ENCODE data around the gene PPP1R2. TPM values are rescaled to one million over a fixed set of nuclear protein-coding genes. Genes with fewer than 3 reads are reported as not detected.

PPP1R2 gene
- polyA plus RNA-seq, 1 donor: 54.7 TPM

DNA sequence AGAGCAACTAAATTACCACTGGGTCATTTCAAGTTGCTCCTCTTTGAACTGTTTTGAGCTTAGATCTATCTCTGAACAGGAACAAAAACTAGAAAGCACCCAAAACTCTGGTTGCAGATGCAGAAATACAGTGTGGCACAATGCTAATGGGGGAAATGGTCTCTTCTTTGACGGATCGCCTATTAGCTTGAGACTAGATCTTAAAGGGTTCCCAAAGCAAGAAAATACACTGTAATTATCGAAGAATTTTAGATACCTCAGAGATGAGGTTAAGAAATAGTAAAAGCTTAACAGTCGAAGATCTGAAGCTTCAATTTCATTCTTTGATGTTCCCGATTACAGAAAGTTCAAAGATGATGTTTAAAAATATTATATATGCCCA lies 818 bp downstream of the PPP1R2 start:
- H3K27ac ChIP-seq (ENCODE audit: low read length): peak overlapping the region; percentile 94
- DNase-seq: peak in 1 of 2 donors; percentile 43
- no peaks in the 10 kb centered on the region for H3K27me3 ChIP-seq (ENCODE audit: control insufficient read depth, insufficient read depth, low read length)
- H3K4me1 ChIP-seq (ENCODE audit: control insufficient read depth, insufficient read depth, low read length): peaks cover 31% of the 10 kb centered on the region
- H3K4me3 ChIP-seq (ENCODE audit: low read length): peak overlapping the region; percentile 94
- WGBS (ENCODE audit: insufficient coverage, low lambda C conversion rate): 0% methylated on average over 2 of the region's 5 CpGs
- no peaks in the 10 kb centered on the region for H3K36me3 ChIP-seq (ENCODE audit: control insufficient read depth, insufficient read depth, low read length)
- no peaks in the 10 kb centered on the region for H3K9me3 ChIP-seq (ENCODE audit: control insufficient read depth, low read depth, low read length)

DNA sequence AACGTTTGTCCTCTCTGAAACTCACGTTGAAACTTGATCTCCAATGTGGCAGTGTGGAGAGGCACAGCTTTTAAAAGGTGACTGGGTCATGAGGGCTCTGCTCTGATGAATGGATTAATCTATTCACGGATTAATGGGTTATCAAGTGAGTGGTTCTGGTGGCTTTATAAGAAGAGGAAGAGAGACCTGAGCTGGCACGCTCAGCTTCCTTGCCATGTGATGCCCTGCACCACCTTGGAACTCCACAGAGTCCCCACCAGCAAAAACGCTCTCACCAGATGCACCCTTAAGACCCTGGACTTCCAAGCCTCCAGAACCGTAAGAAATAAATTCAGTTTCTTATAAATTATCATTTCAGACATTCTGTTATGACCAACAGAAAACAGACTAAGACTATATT lies 2.6 kb downstream of the PPP1R2 start:
- no peak for DNase-seq
- peaks cover 15% of the 10 kb centered on the region for H3K4me1 ChIP-seq (ENCODE audit: control insufficient read depth, insufficient read depth, low read length)
- no peak overlapping the region for H3K4me3 ChIP-seq (ENCODE audit: low read length)
- no peak overlapping the region for H3K27ac ChIP-seq (ENCODE audit: low read length)
- WGBS (ENCODE audit: insufficient coverage, low lambda C conversion rate): no CpG with 5 or more reads among the region's 6 CpGs
- no peaks in the 10 kb centered on the region for H3K9me3 ChIP-seq (ENCODE audit: control insufficient read depth, low read depth, low read length)
- no peaks in the 10 kb centered on the region for H3K36me3 ChIP-seq (ENCODE audit: control insufficient read depth, insufficient read depth, low read length)
- no peaks in the 10 kb centered on the region for H3K27me3 ChIP-seq (ENCODE audit: control insufficient read depth, insufficient read depth, low read length)

DNA sequence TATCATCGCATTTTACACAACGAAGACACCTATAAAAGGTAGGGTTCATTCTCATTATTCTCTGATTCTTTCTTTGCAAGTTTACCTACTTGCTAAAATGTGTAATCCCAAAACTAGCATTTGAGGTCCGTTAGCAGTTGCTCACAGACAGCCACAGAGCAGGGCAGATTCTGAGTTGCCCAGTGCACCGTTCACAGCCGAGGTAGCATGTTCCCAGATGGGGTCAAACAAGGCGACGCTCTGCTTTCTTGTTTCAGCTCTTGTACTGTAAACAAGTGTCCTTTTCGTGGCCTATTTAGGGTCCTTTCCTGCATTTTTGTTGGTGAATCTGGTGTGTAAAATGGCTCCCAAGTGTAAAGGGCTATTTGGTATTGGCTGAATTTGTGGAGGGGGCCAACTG lies 3.1 kb downstream of the PPP1R2 start:
- Histone ChIP-seq H3K27ac (ENCODE audit: low read length) (no peak overlapping the region), H3K4me1 (ENCODE audit: control insufficient read depth, insufficient read depth, low read length) (peaks cover 15% of the 10 kb centered on the region)

DNA sequence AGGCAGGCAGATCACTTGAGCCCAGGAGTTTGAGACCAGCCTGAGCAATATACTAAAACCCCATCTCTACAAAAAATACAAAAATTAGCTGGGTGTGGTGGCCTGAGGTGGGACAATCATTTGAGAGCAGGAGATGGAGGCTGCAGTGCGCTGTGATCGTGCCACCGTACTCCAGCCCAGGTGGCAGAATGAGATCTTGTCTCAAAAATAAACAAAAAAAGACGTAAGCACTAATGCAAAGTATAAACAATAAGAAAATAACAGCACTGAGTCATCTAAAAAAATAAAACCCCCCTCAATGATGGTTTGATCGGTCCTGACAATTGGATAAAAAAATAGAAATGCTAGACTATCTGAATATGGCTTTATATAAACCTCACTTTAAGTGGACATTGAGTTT lies 3.6 kb downstream of the PPP1R2 start:
- WGBS (ENCODE audit: insufficient coverage, low lambda C conversion rate): 100% methylated on average over 1 of the region's 5 CpGs

More for the DNA sequence above, 3.1 kb downstream of the PPP1R2 start:
- no peak for DNase-seq
- Histone ChIP-seq H3K36me3 (ENCODE audit: control insufficient read depth, insufficient read depth, low read length) (no peaks in the 10 kb centered on the region), H3K9me3 (ENCODE audit: control insufficient read depth, low read depth, low read length) (no peaks in the 10 kb centered on the region), H3K4me3 (ENCODE audit: low read length) (no peak overlapping the region), H3K27me3 (ENCODE audit: control insufficient read depth, insufficient read depth, low read length) (no peaks in the 10 kb centered on the region)
- WGBS (ENCODE audit: insufficient coverage, low lambda C conversion rate): 67% methylated on average over 1 of the region's 8 CpGs

DNA sequence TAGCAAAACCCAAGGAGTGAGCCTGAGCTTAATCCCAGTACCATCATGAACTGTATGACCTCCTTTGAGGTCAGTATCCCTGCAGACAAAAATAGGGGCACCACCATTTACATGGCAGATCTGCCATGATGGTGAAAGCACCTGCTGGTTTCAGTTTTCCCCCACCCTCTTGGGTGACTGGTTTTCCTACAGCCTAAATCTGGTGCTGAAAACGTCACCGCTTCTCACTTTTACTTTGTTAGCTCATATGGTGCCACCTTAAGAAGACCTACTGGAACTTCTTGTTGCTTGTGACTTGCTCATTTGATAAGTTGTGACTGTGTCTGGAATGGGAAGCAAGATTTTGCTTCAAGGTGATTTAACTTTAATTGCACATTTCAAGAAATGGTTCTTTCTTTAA lies 5.1 kb downstream of the PPP1R2 start:
- Histone ChIP-seq H3K4me3 (ENCODE audit: low read length) (no peak overlapping the region), H3K4me1 (ENCODE audit: control insufficient read depth, insufficient read depth, low read length) (peaks cover 4% of the 10 kb centered on the region), H3K27me3 (ENCODE audit: control insufficient read depth, insufficient read depth, low read length) (no peaks in the 10 kb centered on the region), H3K27ac (ENCODE audit: low read length) (no peak overlapping the region), H3K36me3 (ENCODE audit: control insufficient read depth, insufficient read depth, low read length) (no peaks in the 10 kb centered on the region), H3K9me3 (ENCODE audit: control insufficient read depth, low read depth, low read length) (no peaks in the 10 kb centered on the region)
- no CpG with 5 or more reads among the region's 2 CpGs for WGBS (ENCODE audit: insufficient coverage, low lambda C conversion rate)
- no peak for DNase-seq

More for the DNA sequence above, 3.6 kb downstream of the PPP1R2 start:
- no peaks in the 10 kb centered on the region for H3K9me3 ChIP-seq (ENCODE audit: control insufficient read depth, low read depth, low read length)
- H3K4me1 ChIP-seq (ENCODE audit: control insufficient read depth, insufficient read depth, low read length): peaks cover 14% of the 10 kb centered on the region
- no peak overlapping the region for H3K4me3 ChIP-seq (ENCODE audit: low read length)
- H3K36me3 ChIP-seq (ENCODE audit: control insufficient read depth, insufficient read depth, low read length): no peaks in the 10 kb centered on the region
- DNase-seq: no peak
- no peaks in the 10 kb centered on the region for H3K27me3 ChIP-seq (ENCODE audit: control insufficient read depth, insufficient read depth, low read length)
- H3K27ac ChIP-seq (ENCODE audit: low read length): no peak overlapping the region

DNA sequence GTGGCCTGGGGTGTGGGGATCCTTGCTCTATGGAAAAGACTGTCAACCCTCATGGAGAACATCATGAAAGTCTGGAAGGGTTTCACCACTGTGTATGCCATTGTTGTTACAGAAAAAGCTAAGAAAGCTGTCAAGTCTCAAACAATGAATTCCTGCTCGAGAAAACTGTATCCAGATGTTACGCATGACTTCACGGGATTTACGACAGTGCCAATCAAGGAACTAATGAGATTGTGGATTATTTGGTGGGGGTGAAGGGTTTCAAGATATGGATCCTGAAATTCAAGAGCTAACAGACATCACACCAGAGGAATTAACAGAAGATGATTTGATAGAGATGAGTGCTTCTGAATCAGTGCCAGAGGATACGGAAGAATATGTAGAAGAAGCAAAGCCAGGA lies 7.8 kb downstream of the PPP1R2 start:
- Histone ChIP-seq H3K27me3 (ENCODE audit: control insufficient read depth, insufficient read depth, low read length) (no peaks in the 10 kb centered on the region), H3K36me3 (ENCODE audit: control insufficient read depth, insufficient read depth, low read length) (no peaks in the 10 kb centered on the region), H3K4me3 (ENCODE audit: low read length) (no peak overlapping the region), H3K9me3 (ENCODE audit: control insufficient read depth, low read depth, low read length) (no peaks in the 10 kb centered on the region), H3K27ac (ENCODE audit: low read length) (no peak overlapping the region), H3K4me1 (ENCODE audit: control insufficient read depth, insufficient read depth, low read length) (no peaks in the 10 kb centered on the region)
- no CpG with 5 or more reads among the region's 5 CpGs for WGBS (ENCODE audit: insufficient coverage, low lambda C conversion rate)
- DNase-seq: no peak

DNA sequence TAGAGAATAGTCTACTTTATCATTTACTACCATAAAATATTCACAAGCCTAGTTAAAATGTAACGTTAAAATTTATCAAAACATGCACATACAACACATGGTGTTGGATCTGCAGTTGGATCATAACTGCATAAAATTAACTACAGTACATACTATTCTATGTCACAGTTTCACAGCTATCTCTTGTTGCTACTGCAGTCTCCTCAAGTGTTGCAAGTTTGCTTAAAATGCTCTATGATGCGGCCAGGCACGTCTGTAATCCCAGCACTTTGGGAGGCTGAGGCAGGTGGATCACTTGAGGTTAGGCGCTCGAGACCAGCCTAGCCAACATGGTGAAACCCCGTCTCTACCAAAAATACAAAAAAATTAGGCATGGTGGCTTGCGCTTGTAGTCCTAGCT lies 10.3 kb downstream of the PPP1R2 start:
- no peaks in the 10 kb centered on the region for H3K4me1 ChIP-seq (ENCODE audit: control insufficient read depth, insufficient read depth, low read length)
- no peak overlapping the region for H3K27ac ChIP-seq (ENCODE audit: low read length)
- no peaks in the 10 kb centered on the region for H3K27me3 ChIP-seq (ENCODE audit: control insufficient read depth, insufficient read depth, low read length)
- H3K36me3 ChIP-seq (ENCODE audit: control insufficient read depth, insufficient read depth, low read length): no peaks in the 10 kb centered on the region
- no peak overlapping the region for H3K4me3 ChIP-seq (ENCODE audit: low read length)
- no peaks in the 10 kb centered on the region for H3K9me3 ChIP-seq (ENCODE audit: control insufficient read depth, low read depth, low read length)
- no peak for DNase-seq
- no CpG with 5 or more reads among the region's 7 CpGs for WGBS (ENCODE audit: insufficient coverage, low lambda C conversion rate)

DNA sequence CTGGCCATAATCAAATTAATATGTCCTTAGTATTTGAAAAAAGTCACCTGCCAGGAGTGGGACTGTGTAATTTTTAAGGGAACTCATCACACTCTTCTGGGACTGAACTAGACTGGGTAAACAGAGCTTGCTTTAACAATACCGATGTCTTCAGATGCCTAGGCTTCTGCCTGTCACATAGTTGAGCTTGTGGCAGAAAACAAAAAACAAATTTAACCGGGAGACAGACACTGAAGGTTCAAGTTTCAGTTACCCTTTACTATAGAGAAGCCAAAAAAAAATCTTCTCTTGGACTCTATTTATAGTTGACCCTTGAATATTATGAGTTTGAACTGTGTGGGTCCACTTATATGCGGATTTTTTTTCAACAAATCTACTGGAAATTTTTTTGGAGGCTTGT lies 10.8 kb downstream of the PPP1R2 start:
- Histone ChIP-seq H3K27me3 (ENCODE audit: control insufficient read depth, insufficient read depth, low read length) (no peaks in the 10 kb centered on the region), H3K36me3 (ENCODE audit: control insufficient read depth, insufficient read depth, low read length) (peaks cover 3% of the 10 kb centered on the region), H3K4me1 (ENCODE audit: control insufficient read depth, insufficient read depth, low read length) (no peaks in the 10 kb centered on the region), H3K4me3 (ENCODE audit: low read length) (no peak overlapping the region), H3K27ac (ENCODE audit: low read length) (no peak overlapping the region), H3K9me3 (ENCODE audit: control insufficient read depth, low read depth, low read length) (no peaks in the 10 kb centered on the region)
- WGBS (ENCODE audit: insufficient coverage, low lambda C conversion rate): 43% methylated on average over 2 of the region's 3 CpGs
- DNase-seq: no peak

DNA sequence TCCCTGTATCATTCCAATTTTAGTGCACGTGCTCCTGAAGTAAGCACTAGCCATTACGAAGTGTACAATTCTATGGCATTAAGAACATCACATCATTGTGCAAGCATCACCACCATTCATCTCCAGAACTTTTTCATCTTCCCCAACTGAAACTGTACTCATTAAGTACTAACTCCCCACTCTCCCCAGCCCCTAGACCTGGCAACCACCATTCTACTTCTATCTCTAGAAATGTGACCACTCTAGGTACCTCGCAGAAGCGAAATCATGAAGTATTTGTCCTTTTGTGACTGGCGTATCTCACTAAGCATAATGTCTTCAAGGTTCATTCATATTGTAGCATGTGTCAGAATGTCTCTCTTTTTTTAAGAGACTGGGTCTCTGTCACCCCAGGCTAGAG lies 11.4 kb downstream of the PPP1R2 start:
- H3K36me3 ChIP-seq (ENCODE audit: control insufficient read depth, insufficient read depth, low read length): peaks cover 6% of the 10 kb centered on the region
- no CpG with 5 or more reads among the region's 5 CpGs for WGBS (ENCODE audit: insufficient coverage, low lambda C conversion rate)
- no peaks in the 10 kb centered on the region for H3K4me1 ChIP-seq (ENCODE audit: control insufficient read depth, insufficient read depth, low read length)
- no peaks in the 10 kb centered on the region for H3K27me3 ChIP-seq (ENCODE audit: control insufficient read depth, insufficient read depth, low read length)
- H3K9me3 ChIP-seq (ENCODE audit: control insufficient read depth, low read depth, low read length): no peaks in the 10 kb centered on the region
- no peak overlapping the region for H3K27ac ChIP-seq (ENCODE audit: low read length)
- DNase-seq: no peak
- H3K4me3 ChIP-seq (ENCODE audit: low read length): no peak overlapping the region

DNA sequence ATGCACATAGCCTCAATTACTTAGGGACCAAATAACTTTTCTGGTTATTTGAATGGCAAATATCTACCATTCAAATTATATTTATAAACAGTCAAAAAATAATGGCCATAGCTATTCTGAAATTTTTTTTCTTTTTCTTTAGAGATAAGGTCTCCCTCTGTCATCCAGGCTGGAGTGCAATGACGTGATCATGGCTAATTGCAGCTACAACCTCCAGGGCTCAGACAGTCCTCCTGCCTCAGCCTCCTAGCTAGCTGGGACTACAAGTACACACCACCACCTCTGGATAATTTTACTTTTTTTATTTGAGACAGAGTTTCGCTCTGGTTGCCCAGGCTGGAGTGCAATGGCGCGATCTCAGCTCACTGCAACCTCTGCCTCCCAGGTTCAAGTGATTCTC lies 16.6 kb downstream of the PPP1R2 start:
- Histone ChIP-seq H3K27me3 (ENCODE audit: control insufficient read depth, insufficient read depth, low read length) (no peaks in the 10 kb centered on the region), H3K4me3 (ENCODE audit: low read length) (no peak overlapping the region), H3K27ac (ENCODE audit: low read length) (no peak overlapping the region), H3K9me3 (ENCODE audit: control insufficient read depth, low read depth, low read length) (no peaks in the 10 kb centered on the region), H3K36me3 (ENCODE audit: control insufficient read depth, insufficient read depth, low read length) (peaks cover 28% of the 10 kb centered on the region), H3K4me1 (ENCODE audit: control insufficient read depth, insufficient read depth, low read length) (no peaks in the 10 kb centered on the region)
- no CpG with 5 or more reads among the region's 4 CpGs for WGBS (ENCODE audit: insufficient coverage, low lambda C conversion rate)
- DNase-seq: no peak

DNA sequence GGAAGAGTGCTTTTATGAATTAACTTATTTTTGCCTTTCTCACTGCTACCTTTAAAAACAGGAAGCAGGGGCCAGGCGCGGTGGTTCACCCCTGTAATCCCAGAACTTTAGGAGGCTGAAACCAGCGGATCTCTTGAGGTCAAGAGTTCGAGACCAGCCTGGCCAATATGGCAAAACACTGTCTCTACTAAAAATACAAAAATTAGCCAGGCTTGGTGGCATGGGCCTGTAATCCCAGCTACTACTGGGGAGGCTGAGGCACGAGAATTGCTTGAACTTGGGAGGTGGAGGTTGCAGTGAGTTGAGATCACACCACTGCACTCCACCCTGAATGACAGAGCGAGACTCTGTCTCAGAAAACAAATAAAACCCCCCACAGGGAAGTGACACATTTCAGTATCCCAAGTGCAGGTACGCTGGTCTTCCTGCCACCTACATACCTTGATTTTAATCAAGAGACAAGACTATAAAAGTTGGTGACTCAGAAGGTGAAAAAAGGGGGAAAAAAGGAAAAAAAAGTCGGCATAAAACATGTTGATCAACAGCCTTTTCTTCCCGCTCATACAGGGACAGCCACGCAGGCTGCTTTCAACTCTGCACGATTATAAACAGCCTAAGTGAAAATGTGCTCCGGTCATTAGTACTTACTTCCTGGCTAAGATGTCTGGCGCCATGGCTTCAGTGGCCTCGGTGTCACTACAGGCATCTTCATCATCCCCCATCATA lies 18.8 kb downstream of the PPP1R2 start:
- no peak for DNase-seq
- Histone ChIP-seq H3K36me3 (ENCODE audit: control insufficient read depth, insufficient read depth, low read length) (peaks cover 33% of the 10 kb centered on the region), H3K27ac (ENCODE audit: low read length) (no peak overlapping the region), H3K4me1 (ENCODE audit: control insufficient read depth, insufficient read depth, low read length) (no peaks in the 10 kb centered on the region), H3K4me3 (ENCODE audit: low read length) (no peak overlapping the region), H3K27me3 (ENCODE audit: control insufficient read depth, insufficient read depth, low read length) (no peaks in the 10 kb centered on the region), H3K9me3 (ENCODE audit: control insufficient read depth, low read depth, low read length) (no peaks in the 10 kb centered on the region)
- 93% methylated on average over 3 of the region's 14 CpGs for WGBS (ENCODE audit: insufficient coverage, low lambda C conversion rate)

All from large intestine (tissue), 3 donors.